ENCODE results near the gene SGF29.

DNA sequence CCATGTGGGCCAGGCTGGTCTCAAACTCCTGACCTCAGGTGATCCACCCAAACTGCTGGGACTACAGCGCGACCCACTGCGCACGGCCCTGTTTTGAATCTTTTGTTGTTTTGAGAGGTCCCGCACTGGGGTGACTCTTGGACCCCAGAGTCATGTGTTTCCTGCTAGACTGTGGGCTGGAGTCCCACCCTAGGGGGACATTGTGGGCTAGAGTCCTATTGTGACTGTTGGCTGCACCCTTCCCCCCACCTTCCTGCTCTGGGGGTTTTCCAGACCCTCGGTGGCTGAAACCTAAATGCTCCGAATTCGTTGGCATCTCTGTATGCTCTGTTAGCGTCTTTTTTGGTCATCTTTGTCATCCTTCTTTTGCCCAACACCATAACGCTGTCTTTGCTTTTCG lies 30.9 kb upstream of the SGF29 start:
- TF ChIP-seq, protein P1, sequence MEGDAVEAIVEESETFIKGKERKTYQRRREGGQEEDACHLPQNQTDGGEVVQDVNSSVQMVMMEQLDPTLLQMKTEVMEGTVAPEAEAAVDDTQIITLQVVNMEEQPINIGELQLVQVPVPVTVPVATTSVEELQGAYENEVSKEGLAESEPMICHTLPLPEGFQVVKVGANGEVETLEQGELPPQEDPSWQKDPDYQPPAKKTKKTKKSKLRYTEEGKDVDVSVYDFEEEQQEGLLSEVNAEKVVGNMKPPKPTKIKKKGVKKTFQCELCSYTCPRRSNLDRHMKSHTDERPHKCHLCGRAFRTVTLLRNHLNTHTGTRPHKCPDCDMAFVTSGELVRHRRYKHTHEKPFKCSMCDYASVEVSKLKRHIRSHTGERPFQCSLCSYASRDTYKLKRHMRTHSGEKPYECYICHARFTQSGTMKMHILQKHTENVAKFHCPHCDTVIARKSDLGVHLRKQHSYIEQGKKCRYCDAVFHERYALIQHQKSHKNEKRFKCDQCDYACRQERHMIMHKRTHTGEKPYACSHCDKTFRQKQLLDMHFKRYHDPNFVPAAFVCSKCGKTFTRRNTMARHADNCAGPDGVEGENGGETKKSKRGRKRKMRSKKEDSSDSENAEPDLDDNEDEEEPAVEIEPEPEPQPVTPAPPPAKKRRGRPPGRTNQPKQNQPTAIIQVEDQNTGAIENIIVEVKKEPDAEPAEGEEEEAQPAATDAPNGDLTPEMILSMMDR (optimal IDR thresholded peaks at IDR 0.05 in 1 of 3, IDR thresholded peaks at IDR 0.05 in 1 of 3, conservative IDR thresholded peaks at IDR 0.05 in 1 of 3; ENCODE audit: extremely low read depth in 1 of 3, insufficient read depth in 2 of 3, low read length in 3 of 3), result no peak
- no peak for TF ChIP-seq EZH2 (IDR thresholded peaks at IDR 0.05; ENCODE audit: low read length)
